Activated CD4-positive, alpha-beta T cell treated with anti-CD3 and anti-CD28 coated beads, Interleukin-2, amount 50 U/mL, for 4 hours (primary cell): ENCODE measurements around the gene TMEM119.
"Not testable (repeated sequence)": the region's sequence is repeated elsewhere in the genome, so short reads cannot be mapped to it uniquely, and the experiment has no call there.

ENCODE experiments used
- DNase-seq, 2 experiments: peaks; one replicate each; pipeline ENCODE4 v3.0.0-alpha.2; 2020

The TMEM119 gene

DNA sequence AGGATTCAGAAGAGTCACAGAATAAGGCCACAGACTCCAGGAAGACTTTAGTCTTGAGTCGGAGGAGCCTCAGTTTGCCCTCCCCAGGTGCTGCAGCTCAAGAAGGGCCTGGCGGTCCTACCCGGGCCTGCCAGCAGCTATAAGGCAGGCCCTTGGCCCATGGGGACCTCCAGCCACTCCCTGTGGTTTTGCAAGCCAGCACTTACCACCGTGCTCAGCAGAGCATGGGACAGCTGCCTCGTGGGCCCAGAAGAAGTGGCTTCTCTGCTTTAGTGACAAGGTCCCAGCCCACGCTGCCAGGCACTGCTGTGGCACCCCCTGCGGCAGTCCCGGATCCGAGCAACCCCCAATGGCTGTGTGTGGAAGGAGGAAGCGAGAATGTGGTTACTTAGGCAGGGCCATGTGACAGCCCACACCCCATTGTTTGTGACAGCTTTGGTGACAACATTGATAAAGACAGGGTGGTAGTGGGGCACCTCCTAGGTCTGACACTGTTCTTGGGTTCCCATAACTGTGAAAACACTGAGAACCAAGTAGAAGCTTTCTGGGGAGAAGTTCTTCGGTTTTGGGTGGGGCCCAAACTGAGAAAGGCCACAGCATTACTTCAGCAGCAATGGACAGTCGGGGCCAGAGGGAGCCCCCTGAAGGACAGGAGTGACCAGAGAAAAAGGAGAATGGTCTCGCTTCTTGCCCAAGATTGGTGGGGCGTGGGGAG is 35.8 kb upstream of the TMEM119 start, which contains the start of gene SELPLG:
SELPLG (minus strand) TSS at position 361 of the 715 bp plus-strand sequence. CDS start 9,587 bp downstream, outside the sequence.
- DNase-seq: peak; percentile 77

- no peak for DNase-seq
Observed at GRCh38 chr12:108633081-108633533, 35.2 kb upstream of the TMEM119 start.

DNA sequence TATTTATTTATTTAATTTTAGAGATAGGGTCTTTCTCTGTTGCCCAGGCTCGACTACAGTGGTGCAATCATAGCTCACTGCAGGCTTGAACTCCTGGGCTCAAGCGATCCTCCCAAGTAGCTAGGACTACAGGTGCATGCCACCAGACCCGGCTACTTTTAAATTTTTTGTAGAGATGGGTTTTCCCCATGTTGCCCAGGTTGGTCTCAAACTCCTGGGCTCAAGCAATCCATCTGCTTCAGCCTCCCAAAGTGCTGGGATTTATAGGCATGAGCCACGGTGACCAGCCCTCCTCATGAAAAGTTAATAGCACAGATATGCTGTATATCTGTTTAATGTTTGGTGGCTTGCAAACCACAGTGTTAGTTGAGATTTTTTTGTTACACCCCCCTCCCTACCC is 33.4 kb upstream of the TMEM119 start:
- not testable (repeated sequence) for DNase-seq

DNA sequence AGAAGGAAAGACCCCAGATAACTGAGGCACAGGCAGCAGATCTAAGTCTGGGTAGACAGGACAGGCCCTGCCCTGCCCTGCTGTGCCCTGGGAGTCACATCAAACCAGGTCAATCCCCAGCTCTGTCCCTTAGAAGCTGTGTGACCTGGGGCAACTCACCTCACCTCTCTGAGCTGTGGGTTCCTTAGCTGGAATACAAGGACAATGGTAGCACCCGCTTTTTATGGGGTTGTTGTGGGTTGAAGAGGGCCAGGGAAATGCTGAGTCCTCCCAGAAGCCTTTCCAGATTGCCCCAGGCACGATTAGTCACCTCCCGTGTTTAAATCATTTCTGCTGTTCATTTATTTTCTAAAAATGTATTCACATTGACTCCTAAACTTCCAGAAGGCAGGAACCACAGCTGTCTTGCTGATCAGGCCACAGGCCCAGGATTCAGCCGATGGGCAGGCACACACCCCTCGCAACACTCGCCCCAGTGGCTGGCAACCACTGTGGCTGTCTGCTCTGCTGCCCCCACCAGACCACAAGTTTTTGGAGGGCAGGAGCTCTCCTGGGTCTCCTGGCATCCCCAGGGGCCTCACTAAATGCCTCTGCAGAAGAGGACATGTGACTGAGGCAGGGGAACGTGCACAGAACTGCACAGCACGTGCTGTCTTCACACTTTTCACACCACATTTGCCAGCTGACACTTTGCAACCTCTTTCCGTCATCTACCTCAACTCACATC is 32.8 kb upstream of the TMEM119 start:
- no peak for DNase-seq

DNA sequence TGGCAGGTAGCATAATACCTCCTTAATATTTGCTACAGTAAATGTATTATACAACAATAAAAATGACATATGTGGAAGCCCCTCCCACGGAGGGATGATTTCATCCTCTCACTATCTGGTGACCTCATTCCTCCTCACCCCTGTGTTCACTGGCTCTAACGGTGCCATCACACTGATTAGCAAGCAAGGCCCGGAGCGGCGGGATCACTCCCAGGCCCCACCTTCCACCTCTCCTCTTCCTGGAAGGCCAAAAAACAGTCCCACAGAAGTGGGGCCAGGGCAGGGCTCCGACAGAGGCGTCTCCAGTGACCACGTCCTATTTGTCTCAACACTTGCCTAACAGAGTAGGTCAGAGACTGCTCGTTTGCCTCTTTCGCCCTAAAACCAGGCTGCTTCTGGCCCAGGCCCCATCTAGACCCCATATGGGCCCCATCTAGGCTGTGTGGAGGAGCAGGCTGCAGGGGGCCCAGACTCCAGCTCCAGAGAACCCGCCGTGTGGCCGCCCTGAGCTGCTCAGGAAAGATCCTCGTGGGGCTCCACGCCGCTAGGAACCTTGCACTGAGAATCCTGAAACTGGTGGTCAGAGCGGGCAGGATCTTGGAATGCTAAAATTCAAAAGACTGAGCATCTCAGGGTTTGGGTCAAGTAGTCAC is 32.1 kb upstream of the TMEM119 start:
- DNase-seq: peak; percentile 53

DNA sequence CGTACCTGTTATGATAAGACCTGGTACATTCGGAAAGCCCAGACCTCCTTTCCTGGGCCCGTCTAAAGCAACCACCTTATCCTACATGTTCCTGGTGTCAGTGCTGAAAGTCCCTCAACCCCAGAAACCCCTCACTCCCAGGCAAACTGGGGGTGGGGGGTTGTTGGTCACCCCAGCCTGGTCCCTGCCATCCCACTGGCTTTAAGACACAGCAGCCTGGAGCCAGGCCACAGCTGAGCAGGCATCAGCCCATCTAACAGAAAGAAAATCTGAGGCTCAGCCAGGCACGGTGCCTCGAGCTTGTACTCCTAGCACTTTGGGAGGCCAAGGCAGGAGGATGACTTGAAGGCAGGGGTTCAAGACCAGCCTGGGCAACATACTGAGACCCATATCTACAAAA is 31.3 kb upstream of the TMEM119 start:
- no peak for DNase-seq

GRCh38 chr12:108627134-108627920 is 29.4 kb upstream of the TMEM119 start:
- no peak for DNase-seq

GRCh38 chr12:108625228-108625627 is 27.3 kb upstream of the TMEM119 start:
- no peak for DNase-seq

DNA sequence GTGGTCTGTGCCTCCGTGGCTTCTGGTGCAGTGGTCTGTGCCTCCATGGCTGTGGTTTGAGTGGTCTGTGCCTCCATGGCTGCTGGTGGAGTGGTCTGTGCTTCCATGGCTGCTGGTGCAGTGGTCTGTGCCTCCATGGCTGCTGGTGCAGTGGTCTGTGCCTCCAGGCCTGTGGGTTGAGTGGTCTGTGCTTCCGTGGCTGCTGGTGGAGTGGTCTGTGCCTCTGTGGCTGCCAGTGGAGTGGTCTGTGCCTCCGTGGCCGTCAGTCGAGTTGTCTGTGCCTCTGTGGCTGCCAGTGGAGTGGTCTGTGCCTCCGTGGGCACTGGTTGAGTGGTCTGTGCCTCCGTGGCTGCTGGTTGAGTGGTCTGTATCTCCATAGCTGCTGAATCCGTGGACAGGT is 25.7 kb upstream of the TMEM119 start:
- no peak for DNase-seq

DNA sequence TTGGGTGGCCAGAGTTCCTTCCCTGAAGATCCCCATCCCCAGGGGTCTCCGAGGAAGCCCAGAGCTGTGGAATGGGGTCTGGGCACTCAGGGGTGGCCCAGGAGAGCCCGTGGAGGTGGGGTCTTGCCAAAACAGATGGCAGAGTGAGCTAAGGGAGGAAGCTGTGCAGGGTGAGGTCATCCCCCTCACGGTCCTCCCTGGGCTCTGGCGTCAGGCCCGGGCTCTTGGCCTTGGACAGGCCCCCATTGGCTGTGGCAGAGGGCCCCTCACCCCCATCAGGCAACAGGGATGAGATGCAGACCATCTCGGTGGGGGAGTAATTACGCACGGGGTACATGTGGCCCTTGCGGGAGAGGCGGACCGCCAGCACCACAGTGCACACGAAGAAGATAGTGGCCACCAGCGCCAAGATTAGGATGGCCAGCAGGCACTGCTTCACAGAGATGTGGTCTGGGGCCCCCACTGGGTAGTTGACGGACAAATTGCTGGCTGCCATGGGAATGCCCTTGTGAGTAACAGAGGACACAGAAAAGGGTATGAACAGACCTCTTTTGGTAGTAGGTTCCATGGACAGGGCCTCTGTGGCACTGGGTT is 25.1 kb upstream of the TMEM119 start:
- DNase-seq: no peak

DNA sequence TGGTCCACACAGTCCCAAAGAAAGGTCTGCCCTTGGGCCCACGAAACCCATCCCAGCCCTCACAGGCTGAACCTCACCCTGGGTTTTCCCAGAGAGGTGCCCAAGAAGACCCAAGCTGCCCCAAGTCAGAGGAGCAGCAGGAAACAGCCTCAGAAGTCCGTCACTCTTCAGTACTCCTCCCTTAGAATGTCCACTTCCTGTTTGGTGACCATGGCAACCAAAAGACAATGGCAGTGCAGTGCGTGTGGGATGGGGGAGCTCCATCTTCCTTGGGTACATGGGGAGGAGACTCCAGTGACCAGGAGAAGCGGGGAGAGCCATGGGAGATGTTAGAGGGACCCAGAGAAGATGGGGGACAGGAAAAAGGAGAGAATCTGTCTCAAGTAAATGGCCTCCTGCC is 24.5 kb upstream of the TMEM119 start:
- no peak for DNase-seq

- no peak for DNase-seq
Observed at GRCh38 chr12:108621161-108621560, 23.3 kb upstream of the TMEM119 start.

DNA sequence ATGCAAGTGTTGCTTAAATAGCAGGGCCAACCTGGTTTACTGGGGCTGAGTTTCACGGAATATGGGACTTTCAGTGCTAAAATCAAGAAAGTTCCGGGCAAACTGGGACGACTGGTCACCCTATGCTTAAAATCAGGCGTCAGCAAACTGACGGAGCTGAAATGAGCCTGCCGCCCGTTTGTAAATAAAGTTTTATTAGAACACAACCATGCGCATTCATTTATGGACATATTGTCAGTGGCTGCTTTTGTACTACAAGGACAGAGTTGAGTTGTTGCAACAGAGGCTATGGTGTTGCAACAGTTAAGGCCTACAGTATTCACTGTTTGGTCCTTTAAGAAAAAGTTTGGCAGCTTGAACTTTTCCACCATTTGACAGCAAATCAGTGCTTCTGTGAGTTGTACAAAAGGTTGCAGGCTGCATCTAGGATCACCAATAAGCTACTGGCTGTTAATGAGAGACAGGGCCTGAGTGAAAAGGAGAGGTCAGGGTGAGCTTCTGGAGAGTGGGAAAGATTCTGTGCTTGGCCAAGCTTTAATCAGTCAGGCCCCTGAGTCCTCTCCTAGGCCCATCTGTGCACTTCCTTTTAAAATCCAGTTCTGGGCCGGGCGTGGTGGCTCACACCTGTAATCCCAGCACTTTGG is 22.5 kb upstream of the TMEM119 start:
- DNase-seq: no peak

DNA sequence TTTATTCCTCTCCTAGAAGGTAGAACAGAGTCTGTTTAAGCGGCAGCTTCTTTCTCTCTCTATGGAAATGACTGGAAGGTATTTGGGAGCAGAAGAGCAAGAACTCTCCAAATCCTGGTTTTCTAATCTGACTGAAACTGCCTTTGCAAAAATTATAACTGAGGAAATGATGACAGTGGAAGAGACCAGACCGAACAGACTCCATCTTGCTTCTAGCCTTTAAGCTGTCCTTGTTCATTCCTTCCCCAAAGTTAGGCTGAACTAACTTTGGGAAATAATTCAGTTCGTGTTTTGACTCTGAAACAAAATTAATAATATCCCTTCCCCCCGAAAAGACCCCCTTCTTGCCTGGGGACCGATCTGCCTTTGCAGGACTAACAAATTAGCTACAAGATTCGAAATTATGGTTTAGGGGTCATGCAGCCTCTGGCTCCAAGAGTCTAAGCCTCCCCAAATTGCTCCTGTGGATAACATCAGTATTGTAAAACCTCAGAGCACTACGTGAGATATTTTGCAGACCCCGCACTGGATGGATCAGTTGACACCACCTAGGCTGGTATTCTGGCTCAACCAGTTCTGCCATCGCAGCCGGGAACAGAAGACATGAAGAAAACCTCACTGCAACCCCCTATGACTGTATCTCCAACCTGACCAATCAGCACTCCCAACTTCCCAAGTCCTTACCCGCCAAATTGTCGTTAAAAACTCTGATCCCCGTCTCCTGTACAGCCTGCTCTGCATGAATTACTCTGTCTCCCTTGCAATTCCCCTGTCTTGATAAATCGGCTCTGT is 21.7 kb upstream of the TMEM119 start:
- DNase-seq: no peak

DNA sequence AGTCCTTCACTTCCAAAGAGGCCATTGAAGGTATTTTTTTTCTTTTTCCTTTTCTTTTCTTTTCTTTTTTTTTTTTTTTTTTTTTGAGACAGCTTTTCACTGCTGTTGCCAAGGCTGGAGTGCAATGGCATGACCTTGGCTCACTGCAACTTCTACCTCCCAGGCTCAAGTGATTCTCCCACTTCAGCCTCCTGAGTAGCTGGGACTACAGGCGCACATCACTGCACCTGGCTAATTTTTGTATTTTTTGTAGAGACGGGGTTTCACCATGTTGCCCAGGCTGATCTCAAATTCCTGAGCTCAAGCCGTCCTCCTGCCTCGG is 21.0 kb upstream of the TMEM119 start:
- not testable (repeated sequence) for DNase-seq

DNA sequence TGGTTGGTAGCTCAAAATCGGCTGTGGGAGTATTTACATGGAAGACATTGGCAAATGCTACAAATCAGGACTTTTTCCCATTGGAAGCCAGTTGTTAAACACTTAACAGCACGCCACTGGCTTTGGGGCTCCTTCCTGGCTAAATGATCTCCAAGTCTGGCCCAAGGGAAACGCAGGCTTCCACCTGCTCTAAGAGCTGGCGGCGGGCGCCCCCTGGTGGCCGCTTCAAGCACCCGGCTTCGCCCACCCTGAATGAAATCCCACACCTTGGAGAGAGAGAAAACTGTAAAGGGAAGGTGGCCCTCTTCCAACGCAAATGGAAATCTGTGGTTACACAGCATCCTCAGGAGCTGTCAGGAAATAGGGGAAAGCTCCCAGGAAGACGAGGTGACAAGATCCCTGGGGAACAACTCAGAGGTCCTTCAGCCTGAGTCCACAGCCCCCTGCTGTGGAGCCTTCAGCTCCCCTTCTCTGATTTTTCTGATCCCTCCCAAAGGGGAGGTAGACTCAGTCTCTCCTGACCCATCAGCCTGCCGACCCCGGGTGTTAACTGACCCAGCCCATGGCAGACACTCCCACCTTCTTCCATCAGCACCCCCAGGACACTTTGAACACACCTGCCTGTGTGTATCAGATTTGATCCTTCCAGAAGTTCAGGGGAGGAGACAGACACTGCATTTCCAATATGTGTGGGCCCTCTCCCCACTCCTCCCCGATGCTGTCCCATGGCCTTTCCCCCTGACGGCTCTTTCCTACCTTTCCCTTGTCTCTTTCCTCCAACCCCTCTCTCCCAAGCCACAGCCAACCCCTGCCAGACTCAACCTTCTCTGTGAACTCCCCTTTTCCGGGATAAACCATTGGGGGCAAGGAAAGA is 20.4 kb upstream of the TMEM119 start:
- DNase-seq: peak; percentile 68 to 69

GRCh38 chr12:108616941-108617858 is 19.3 kb upstream of the TMEM119 start:
- peak; percentile 75 to 82 for DNase-seq

GRCh38 chr12:108616359-108616758 is 18.5 kb upstream of the TMEM119 start:
- DNase-seq: no peak

DNA sequence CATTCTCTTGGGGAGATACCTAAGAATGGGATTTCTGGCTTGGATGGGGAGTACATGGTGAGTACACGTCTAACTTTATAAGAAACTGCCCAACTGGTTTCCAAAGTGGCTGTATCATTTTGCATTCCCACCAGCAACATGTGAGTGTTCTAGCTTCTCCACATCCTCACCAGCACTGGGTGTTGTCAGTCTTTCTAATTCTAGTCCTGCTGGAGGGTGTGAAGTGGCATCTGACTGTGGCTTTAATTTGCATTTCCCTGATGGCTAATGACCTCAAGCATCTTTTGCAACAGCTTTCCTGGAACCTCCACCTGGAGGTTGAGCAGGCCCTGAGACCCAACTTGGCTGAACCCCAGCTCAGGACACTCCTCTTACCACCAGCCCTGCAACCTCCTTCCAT is 18.0 kb upstream of the TMEM119 start:
- no peak for DNase-seq
